CD4-positive, alpha-beta T cell treated with Interleukin-4 for 1 hour (primary cell): ENCODE measurements around the gene MAGI1.
"Not testable (repeated sequence)": the region's sequence is repeated elsewhere in the genome, so short reads cannot be mapped to it uniquely, and the experiment has no call there.

Experiments
- DNase-seq, 2 donors: peaks; one replicate each; pipeline ENCODE4 v3.0.0-alpha.2; 2020 to 2022

The MAGI1 gene

DNA sequence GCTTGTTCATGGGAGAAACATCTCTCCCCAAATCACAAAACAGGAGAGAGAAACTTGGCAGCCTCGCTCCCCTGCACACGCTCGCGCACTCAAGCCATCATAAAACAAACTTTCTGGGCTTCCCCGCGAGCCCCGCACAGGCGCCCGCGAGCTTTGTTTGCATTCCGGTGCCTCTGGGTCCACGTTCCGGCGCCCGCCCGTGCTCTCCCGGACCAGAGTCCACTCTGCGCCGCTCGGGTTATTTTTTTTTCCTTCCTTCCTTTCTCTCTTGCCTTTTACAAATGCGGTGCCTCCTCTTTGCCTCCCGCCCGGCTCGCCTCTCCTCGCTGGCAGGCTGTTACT is 363 bp downstream of the MAGI1 start:
- DNase-seq: no peak

DNA sequence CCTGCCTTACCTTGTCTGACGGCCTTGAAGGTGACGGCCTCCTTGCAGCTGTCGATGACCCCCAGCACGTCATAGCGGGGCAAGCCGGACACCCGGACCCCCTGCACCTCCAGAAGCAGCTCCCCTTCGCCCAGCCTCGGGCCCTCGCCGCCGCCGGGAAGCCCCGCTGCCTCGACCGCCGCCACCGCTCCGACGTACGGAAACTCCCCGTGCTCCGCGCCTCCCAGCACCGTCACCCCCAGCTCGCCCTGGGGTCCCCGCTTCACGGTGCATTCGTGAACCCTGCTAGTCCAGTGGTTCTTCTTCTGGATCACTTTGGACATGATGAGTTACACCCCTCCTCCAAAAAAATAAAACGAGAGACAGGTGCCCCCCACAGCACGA is 740 bp downstream of the MAGI1 start:
- no peak for DNase-seq

DNA sequence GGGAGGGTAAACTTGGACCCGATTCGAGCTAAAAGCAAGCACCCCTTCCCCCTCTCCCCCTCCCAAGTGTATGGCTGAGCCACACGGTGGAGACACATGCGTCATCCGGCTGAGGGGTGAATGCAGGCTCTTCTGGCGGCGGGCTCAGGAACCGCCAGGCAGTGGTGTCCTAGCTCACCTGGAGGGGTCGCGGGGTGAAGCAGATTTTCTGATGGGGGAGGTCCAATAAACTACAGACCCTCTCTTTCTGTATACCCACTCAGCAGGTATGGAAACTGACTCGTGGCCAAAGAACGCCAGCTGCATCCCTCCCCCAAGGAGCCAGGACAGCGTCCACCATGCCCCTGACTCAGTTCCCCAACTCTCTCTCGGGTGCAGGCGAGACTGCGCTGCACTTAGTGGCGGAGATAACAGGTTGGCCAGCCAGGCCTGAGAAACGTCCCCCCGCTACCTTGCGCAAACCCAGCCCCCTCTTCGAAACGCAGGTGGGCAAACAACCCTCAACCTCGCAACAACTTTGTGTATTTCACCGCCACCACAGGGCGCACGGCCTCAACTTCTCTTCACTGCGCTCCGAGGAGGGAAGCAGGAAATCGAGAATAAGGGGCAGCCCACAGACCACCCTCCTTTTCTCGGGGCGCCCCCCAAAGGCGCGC is 1.3 kb downstream of the MAGI1 start:
- no peak for DNase-seq

DNA sequence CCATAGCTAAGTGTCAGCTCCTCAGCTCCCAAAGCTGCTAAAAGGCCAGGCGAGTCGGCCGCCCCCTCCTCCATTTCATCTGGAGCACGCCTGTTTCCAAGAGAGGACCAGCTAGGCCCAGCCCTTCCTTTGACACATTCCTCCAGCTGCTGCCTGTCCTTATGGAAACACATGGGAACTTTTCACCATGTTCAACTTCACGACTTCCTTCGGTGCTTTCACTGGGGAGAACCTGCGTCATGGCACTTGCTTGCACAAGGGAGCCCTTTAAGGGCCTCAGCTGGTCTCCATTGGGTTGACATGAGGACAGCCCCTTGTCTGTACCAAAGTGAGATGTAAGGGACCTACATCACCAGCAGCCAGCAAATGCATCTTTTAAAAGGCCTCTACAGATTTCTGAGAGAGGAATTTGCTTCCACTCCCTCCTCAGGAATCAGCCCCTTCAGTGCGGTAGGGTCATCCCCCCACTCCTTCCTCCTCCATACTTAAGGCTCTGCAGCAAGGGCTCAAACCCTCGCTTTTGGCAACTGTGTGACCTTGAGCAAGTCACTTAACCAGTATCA is 2.1 kb downstream of the MAGI1 start:
- no peak for DNase-seq

DNA sequence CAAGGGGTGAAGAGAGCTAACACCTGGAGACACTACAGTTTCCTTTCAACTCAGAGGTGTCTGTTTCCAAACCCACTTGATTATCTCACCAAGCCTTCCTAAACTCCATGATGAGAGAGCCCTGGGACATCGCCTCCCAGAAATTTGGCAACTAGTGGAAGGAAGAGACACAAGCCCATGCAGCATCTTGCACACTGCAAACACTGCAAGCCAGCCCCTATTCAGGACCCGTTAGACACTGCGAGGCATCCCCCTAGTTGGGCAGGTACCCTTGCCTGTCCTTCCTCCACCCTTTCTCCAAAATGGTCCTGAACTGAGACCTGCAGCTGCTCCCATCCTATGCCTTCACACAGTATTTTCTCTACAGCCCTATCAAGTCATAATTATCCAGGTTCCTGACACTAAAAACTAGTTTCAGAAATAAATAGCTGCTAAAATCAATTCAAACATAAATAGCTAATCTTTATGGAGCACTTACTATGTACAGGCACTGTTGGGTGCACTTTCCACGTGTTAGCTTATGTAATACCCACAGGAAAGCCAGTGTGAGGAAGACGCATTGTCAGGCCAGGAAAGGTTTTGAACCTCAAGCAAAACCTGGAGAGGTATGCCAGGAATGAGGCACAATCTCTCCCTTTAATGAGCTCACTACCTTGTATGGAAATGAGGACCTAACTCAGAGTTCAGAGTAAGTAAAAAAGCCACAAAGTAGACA is 2.8 kb downstream of the MAGI1 start:
- no peak for DNase-seq

DNA sequence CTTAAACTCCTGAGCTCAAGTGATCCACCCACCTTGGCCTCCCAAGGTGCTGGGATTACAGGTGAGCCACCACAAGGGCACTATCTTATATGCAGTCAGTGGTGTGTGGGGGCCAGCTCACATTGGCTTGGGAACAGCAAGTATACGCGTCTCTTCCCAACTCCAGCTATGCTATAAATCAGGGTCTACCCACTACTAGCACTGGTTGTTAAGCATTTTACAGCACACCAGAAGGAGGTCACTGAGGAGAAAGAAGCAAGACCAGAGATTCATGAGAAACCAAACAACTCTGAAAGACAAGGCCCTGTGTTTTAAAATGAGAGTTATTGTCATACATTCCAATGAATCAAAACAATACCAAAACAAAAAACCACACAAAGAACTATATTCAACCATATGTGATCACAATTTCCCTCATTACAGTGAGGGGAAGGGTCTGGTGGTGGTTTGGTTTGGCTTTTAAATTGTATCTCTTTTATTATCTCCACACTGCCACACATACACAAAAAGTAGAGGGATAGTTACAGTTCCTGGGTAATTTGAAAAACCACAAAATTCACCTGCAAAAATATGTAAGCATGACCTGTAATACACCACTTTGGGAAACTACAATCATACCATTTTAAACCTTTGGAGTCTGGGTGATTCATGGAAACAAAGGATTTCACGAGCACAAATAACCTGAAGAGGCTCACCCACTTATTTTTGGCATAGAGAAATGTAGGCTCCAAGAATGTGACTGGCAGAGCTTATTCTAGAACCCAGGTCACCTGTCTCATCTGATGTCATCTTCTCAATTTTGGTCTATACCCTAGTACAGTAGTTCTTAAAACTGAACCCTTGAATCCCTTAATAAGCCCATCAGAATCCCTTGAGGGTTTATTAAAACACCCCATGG is 5.2 kb downstream of the MAGI1 start:
- no peak for DNase-seq

DNA sequence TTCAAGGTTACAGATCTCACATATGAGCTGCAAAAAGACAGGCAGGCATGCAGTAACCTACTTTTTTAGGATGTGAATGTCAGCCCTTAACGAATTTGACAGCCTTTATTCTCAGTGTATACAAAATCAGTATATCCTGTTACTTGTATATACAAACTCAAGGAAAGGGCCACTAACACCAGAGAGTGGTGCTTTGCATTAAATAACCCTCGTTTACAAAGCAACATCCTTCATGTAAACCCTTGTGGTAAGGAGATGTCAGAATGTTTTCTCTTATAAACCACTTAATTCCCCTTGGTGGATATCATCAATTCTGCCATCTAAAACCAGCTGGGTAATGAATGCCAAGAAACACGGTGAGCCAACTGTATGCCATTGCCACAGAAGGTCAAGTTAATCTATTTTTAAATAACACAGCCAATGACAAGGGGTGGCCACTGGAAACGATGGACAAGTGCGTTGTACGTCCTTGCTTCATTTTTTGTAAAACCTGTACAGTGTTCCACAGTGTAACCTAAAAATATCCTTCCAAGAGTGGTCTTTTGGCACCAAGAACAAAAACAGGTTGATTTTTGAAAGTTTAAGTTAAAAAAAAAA is 7.5 kb downstream of the MAGI1 start:
- DNase-seq: no peak

DNA sequence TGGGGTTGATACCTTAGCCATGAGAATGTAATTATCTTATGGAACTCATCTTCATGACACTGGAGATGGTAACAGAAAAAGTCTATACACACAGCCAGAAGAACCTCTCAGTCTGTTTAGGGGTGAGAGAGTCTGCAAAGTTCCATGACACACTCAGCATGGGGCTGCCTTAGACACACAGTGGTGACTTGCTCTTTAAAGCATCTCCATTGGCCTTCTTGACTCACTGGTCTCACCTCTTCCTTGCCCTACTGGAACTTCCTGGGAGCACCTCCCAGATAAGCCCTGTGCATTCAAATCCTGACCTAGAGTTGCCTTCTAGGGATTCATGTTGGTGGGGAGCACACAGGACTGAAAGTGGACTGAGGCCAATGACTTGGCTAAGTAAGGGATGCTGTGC is 9.3 kb downstream of the MAGI1 start:
- DNase-seq: no peak

DNA sequence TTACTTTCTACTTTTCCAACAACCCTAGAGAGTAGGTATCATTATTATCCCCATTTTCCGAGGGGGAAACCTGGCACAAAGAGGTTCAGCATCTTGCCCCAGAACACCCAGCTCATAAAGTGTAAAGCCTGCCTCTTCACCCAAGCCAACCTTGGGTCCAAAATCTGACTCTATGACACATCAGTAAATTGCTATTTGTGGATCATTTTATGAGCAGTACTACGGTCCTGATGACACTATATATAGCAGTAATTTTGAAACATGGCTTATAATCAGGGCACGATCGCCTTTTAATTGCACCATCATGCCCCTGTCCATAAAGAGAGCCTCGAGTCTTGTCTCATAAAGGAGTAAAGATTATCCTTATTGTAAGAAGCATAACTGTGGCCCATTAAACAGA is 9.7 kb downstream of the MAGI1 start:
- DNase-seq: no peak

DNA sequence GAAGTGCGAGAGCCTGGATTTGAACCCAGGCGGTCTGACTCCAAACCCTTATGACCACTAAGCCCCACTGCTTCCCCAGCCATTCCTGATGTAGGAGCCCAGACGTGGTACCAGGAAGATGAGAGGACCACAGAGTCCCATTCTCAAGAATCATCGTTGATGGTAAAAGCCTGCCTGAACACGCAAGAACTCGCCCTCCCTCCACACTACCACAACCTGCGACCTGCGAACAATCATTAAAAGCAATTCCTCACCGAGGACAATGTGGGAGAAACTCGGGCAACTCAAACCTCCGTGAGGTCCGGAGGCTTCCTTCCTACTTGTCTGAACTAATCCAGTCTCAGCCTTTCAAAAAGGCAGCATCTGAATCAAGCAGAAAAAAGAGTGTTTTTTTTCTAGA is 10.3 kb downstream of the MAGI1 start:
- DNase-seq: no peak

DNA sequence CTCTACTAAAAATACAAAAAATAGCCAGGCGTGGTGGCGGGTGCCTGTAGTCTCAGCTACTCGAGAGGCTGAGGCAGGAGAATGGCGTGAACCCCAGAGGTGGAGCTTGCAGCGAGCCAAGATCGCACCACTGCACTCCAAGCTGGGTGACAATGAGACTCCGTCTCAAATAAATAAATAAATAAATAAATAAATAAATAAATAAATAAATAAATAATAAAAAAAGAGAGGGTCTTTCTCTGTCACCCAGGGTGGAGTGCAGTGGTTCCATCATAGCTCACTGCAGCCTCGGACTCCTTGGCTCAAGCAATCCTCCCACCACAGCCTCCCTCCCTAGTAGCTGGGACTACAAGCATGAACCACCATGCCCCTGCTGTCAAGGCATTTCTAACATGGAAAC is 11.6 kb downstream of the MAGI1 start:
- DNase-seq: not testable (repeated sequence)

DNA sequence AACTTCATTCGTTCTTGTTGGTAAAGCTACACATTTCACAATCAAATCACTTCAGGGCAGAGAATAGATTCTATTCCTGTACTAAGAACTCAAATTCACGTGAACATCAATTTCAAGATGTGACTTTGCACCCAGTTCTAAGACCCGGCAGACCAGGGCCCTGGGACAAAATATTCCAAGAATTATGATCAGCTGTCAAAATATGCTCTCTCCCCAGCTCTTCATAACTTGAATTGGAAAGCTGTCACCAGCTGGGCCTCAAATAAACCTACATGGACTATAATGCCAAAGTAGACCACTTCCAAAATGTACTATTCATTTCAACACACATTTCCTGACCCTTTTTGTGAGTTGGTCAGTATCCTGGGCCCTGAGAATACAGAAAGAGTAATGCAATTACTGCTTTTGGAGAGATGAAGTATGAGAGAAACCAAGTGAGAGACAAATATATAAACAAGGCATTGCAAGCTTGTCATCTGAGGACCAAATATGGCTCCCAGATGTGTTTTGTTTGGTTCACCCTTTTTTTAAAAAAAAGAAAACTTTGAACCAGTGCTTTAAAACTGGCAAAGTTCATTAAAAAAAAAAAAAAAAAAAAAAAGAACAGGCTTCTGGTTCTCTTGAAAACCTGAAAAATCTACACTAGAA is 14.9 kb downstream of the MAGI1 start:
- no peak for DNase-seq

DNA sequence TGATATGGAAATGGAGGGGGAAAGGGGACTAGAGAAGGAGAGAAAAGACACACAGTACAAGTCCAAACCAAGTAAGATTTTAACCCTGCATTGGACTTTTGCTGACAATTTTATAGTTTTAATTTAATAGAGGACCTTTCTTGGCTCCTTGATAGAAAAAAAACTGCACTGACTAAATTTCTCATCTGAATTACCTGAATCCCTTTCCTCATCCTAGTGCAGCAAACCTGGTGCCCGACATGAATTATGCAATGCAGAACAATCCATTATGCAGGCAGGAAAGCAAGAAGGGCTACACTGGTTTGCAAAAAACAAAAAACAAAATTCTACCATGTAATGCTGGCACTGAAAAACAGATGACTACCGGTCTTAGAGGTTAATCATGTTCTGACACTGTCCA is 15.5 kb downstream of the MAGI1 start:
- DNase-seq: no peak

DNA sequence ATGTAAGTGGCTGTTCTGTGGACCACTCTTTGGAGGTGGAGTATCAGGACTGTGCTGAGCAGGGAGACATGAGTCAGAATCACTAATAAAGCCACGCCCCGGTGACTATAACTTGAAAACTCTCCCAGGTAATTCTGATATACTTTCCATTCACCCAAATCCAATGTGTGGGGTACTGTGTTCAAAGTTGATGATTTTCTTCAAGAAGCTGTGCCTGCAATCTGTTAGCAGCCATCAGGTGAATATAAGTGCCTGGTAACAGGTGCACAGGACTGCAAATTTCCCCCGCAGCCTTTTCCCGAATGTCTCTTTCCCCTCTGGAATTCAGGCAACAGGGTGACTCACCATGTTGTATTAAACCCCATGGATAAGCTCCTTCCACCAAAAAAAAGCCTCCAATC is 17.0 kb downstream of the MAGI1 start:
- no peak for DNase-seq

DNA sequence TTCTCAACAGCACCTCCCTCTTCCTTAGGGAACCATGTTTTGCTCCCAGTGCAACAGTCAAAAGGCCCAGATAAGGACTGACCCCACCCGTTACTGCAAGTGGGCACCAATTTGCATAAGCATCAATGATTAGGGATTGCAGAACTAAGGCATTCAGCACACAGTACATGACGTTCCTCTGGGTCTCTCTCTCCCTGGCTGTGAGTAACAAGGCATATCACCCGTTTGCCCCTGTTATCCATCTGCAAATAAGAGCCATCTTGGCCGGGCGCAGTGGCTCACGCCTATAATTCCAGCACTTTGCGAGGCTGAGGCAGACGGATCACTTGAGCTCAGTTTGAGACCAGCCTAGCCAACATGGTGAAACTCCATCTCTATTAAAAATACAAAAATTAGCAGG is 18.8 kb downstream of the MAGI1 start:
- no peak for DNase-seq

DNA sequence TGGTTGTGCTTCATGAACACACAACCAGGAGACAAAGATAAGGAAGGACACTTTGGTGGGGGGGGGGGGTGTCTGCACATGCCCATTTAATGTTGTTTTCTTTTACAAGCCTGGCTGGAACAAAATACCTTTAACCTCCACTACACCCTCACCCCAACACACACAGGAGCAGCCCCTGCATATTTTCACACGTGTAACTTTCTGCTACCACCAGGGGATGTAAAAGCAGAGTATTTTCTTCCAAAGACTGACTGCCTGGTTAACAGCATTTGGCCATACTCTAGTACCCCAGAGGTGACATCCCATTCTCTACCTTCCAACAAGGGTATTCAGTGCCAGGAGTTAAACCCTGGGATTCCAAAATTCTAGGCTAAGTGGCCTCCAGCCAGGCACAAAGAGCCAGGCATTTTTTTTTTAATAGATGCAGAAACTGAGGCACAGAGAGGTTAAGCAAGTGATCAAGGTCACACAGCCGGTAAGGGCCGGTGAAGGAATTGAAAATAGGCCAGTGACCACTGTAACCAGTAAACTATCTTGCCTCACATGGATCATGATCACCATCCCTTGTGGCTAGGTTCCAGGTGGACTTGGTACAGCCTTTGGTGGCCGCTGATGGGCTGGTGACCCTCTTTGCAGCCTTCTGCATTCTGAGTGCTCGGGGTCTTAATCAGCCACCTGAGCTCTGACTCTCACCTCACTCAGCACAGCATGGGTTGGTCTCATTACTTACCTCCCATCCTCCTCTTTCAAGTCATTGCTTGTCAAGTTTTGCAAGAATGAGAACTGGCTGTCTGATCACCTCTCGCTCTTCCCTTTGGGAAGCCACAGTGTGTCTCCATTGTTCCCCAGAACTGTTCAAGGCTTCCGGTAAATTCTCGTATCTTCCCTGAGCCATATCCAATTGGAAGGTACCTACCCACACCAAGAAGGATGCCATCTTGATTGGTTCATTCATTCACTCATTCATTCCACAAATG is 20.4 kb downstream of the MAGI1 start:
- DNase-seq: no peak

DNA sequence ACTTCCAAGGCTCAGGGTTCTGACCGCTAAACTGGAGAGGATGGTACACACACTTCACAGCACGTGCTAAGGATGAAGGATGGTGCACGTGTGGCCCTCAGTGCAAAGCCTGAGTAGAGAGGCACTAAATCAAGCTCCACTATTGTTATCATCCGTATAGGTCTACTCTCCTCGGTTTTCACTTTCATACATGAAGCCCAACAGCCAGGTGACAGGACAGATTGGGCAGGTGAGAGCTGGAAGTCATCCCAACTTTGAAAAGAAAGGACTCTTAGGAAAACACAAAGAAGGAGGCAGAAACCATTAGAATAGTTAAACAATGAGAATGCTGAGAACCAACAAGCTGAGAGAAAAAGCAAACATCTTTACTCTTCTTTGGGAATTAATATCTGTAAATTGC is 21.1 kb downstream of the MAGI1 start:
- no peak for DNase-seq

DNA sequence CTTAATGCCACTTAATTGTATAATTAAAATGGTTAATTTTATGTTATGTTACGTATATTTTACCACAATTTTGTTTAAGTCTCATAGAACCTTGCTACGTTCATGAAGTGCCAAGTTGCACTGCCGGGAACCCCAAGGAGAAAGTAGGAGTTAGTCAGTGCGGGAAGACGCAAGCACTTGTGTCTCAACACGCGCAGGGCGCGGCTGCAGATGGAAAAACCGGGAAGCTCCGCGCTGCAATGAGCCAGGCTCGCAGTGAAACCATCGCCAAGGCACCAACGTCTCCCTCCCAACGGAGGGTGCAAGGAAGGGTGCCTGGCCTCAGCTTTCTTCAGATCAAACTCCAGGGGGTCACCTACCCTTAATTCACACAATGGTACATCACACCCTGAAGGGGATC is 21.6 kb downstream of the MAGI1 start:
- no peak for DNase-seq

DNA sequence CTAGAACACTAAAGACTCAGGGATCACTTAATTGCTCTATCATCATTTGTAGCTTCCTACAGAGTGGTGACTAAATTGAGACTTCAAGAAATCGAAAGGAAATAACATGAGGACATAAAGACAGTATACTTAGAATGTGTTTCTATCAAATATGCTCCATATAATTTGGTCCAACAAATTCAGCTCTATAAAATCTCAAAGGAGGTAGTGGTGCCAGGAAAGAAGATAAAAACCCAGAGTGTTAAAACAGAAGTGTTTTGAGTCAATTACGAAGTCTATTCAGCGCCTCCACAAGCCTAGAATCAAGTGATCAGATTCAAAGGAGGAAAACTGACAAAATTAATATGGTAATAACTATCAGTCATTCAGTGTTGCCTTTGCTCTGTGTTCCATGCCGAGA is 22.9 kb downstream of the MAGI1 start:
- no peak for DNase-seq

DNA sequence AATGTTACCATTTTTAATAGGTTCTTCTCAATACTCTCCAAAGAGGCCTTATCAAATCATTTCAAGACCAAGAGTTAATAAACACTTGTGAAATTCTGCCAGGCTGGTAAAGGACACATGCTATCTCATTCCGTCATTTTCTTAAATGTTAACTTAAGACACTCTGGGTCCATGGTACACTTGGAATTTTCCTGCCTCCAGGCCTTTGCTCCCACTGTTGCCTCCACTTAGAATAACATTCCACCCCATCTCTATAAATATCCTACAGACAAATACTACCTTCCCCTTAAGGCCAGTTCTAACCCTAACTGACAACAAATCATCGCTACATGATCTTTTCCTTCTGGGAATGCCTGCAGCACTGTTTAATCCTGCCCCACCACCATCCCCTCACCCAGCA is 24.1 kb downstream of the MAGI1 start:
- DNase-seq: no peak

DNA sequence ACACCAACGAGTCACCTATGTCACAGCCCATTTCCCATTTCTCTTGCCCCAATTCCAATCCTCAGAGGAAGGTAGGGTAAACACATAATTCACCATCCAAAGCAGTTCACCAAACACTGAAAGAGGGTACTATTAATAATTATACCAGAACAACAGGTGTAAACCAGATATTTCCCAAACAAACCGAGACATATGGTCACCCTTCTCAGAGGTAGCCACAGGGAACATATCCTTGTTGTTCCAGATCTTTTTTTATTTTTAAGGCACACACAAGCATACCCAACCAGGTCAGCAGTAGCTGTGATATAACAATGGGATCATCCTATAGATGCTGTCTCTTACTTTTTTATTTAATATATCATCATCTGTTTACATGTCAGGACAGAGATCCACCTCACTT is 24.7 kb downstream of the MAGI1 start:
- no peak for DNase-seq

DNA sequence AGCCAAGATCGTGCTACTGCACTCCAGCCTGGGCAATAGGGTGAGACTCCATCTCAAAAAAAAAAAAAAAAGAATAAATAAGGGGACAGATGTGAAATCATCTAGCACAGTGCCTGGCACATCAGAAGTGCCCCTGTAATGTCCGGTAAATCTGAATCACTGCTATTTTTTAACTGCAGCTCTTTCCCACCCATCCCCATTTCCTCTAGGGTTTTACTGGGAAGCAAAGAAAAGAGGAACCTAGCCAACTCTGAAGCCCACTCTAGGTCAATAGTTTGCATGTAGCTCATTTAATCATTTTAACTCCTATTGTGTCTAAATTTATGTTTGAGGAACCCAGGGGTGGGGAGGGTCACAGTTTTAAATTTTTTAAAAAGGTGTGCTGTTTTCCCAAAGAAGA is 26.0 kb downstream of the MAGI1 start:
- no peak for DNase-seq
